Right lobe of liver (tissue), 4 donors: ENCODE data around the gene RBM15B.
A peak's percentile ranks its signal among the peaks of the same experiment; 100 is the strongest.

ENCODE experiments used
- CTCF ChIP-seq, 4 donors: fragments of 200-600 bp in 3 of 4; fragments of 450-650 bp in 1 of 4; IDR thresholded peaks; one replicate each; pipeline versions ENCODE4 v1.5.1 to v1.8.0; 2016 to 2022; ENCODE audit warnings: antibody characterized with exemption in 4 of 4, mild to moderate bottlenecking in 2 of 4
- POLR2A ChIP-seq: fragments of 450-650 bp; IDR thresholded peaks from one replicate; pipeline ENCODE4 v1.6.1; 2017; ENCODE audit warnings: antibody characterized with exemption, mild to moderate bottlenecking
- donor health status: DM: no; HTN: no; CAD: no.
- donor health status: DM: no; HTN: no; CAD: no.
- donor health status: DM: no; HTN: yes; CAD: no.

GRCh38 chr3:51384726-51385473, 6.2 kb upstream of the RBM15B start, which contains the start of gene MANF:
- peak in 1 of 4 donors; percentile 30 for TF ChIP-seq CTCF (IDR thresholded peaks at IDR 0.05)
- peak; percentile 88 for TF ChIP-seq POLR2A
